Dermis microvascular lymphatic vessel endothelial cell (primary cell): ENCODE data around the gene NDUFB2. TPM values are rescaled to one million over a fixed set of nuclear protein-coding genes. Genes with fewer than 3 reads are reported as not detected.
"Not testable (repeated sequence)": the region's sequence is repeated elsewhere in the genome, so short reads cannot be mapped to it uniquely, and the experiment has no call there.

Experiments
- DNase-seq, 2 donors: peaks; one replicate each; pipeline versions ENCODE4 v3.0.0 to v3.0.0-alpha.2; 2010; ENCODE audit warnings: low read depth in 2 of 2
- total RNA-seq: library from RNA; depleted of rRNA; stranded (reverse); fragments of >200 nt; gene quantifications from 2 replicates; pipeline ENCODE4 v1.2.1, GENCODE V29; 2014

Gene NDUFB2
- total RNA-seq, 1 donor from 2014 or later = 146 TPM

- no peak for DNase-seq
These were observed 37.6 kb downstream of the NDUFB2 start for GRCh38 chr7:140734096-140734495.

DNA sequence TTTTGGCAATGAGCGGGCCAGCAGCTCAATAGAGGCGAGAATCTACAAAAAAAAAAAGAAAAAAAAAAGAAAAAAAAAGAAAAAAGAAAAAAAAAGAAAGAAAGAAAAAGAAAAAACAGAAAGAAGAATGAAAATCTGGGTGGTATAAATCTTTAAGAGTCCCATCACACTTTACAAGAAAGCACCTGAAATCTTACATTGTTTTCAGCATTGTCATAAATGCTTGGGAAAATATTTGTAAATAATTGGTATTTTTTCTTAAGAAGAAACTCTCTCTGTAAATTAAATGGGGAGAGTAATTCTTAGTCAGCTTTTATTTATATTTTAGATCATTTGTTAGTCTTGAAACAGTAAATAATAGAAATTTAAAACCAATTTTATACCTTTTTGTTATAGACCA, 38.2 kb downstream of the NDUFB2 start:
- no peak for DNase-seq

GRCh38 chr7:140738280-140738679, 41.8 kb downstream of the NDUFB2 start:
- DNase-seq = no peak

GRCh38 chr7:140743255-140743654, 46.7 kb downstream of the NDUFB2 start:
- DNase-seq = not testable (repeated sequence)

DNA sequence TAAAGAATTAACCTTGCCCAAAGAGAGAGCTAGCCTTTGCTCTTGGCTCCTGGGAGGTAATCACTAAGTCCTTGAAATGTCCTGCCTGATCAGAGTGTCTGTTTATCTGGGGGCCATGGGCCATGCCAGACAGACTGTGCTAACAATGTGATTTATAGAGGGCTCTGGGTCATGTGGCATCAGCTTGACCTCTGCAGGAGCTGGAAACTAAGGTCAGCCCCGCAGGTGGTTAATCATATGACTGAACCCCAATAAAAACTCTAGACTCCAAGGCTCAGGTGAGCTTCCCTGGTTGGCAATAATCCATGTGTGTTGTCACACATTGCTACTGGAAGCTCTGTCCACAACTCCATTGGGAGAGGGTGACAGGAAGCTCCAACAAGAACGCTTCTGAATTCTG, 47.5 kb downstream of the NDUFB2 start:
- no peak for DNase-seq

DNA sequence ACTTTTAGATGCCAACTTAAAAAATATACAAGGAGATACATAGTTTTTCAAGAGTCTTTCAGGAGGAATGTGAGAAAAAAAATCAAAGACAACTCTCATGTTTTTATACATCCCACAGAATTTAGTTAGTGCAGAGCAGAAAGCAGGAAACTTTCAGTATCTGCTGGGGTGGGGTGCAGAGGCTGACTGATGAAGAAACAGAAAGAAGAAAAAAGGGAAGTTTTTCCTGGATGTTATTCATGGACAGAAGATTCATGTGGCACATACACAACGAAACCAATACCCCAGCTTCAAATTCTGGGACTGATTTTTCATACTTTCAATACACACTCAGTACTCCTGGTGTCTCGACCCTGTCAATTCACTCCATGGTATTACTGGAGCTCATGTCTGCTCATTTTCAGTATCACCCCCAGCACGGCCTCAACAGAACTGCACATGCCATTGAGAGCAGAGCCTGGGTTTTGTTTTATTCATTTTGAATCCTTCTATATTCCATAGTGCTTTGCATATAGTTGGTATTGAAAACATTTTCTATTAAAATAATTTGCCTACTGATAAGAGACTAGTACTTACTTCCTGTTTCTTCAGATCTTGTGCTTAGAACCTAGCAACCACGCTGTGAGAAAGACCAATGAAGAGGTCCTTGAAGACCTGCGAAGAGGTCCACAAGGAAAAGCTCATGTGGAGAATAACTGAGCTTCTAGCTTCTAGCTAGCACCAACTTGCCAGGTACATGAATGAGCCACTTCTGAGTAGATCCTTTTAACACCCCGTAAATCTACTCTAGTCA, 49.0 kb downstream of the NDUFB2 start:
- no peak for DNase-seq

GRCh38 chr7:140746751-140747150, 50.2 kb downstream of the NDUFB2 start:
- DNase-seq = no peak

DNA sequence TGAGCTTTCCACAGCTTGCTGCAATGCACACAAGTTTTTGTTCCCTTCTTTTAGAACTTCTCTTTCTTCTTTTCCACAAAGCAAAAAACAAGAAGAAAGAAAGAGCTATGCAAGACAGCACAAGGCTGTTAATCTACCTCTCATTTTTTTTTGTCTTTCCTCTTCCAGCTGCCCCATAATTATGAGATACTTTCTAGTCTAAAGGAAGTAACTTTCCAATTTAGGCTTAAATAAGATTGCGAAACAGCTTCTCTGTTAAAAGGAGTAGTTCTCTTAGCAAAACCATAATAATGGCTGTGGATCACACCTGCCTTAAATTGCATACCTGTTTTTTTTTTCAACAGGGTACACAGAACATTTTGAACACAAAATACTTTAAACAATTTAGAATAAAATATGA, 56.0 kb downstream of the NDUFB2 start:
- DNase-seq = no peak

GRCh38 chr7:140754506-140754905, 58.0 kb downstream of the NDUFB2 start:
- DNase-seq = no peak

Other genes starting within 250 kb of the NDUFB2 start
- 35.4 and 38.6 TPM in 2 replicates for gene MKRN1, start 217.2 kb upstream of the NDUFB2 start, total RNA-seq
- gene DENND2A, start 55.9 kb upstream of the NDUFB2 start, total RNA-seq = 0.64 and 0.89 TPM in 2 replicates
- gene ADCK2, start 23.8 kb upstream of the NDUFB2 start, total RNA-seq = 27.6 and 32.5 TPM in 2 replicates
- gene BRAF, start 228.2 kb downstream of the NDUFB2 start, total RNA-seq = 13.0 and 18.8 TPM in 2 replicates